ENCODE results near the gene KRT32.

The KRT32 gene

GRCh38 chr17:41413982-41414381 is 53.2 kb downstream of the KRT32 start:
- in situ Hi-C loops (cut with HindIII; ENCODE audit: low sequenced_read_pairs) = no loop called here
- no peak for TF ChIP-seq CTCF (IDR thresholded peaks at IDR 0.05; ENCODE audit: low read depth, low read length)
- DNase-seq (ENCODE audit: low read depth, low spot score) = no peak
- no peak overlapping the region for H3K4me3 ChIP-seq (ENCODE audit: low read depth, low read length)

- DNase-seq (ENCODE audit: low read depth, low spot score) = no peak
- TF ChIP-seq CTCF (IDR thresholded peaks at IDR 0.05; ENCODE audit: low read depth, low read length) = no peak
- in situ Hi-C loops (cut with HindIII; ENCODE audit: low sequenced_read_pairs) = no loop called here
- H3K4me3 ChIP-seq (ENCODE audit: low read depth, low read length) = no peak overlapping the region
Measured at GRCh38 chr17:41413353-41413957, 53.7 kb downstream of the KRT32 start.

GRCh38 chr17:41411072-41411840 is 55.9 kb downstream of the KRT32 start:
- no peak overlapping the region for H3K4me3 ChIP-seq (ENCODE audit: low read depth, low read length)
- TF ChIP-seq CTCF (IDR thresholded peaks at IDR 0.05; ENCODE audit: low read depth, low read length) = no peak
- no peak for DNase-seq (ENCODE audit: low read depth, low spot score)
- in situ Hi-C loops (cut with HindIII; ENCODE audit: low sequenced_read_pairs) = no loop called here

Measured in astrocyte of the spinal cord (primary cell).